ENCODE data around the gene TMEM204. TPM values are rescaled to one million over a fixed set of nuclear protein-coding genes. Genes with fewer than 3 reads are reported as not detected.

TMEM204 gene
- polyA plus RNA-seq, 1 of the 3 experiments (the other 2 are of a cell fraction), result 2.3 TPM

DNA sequence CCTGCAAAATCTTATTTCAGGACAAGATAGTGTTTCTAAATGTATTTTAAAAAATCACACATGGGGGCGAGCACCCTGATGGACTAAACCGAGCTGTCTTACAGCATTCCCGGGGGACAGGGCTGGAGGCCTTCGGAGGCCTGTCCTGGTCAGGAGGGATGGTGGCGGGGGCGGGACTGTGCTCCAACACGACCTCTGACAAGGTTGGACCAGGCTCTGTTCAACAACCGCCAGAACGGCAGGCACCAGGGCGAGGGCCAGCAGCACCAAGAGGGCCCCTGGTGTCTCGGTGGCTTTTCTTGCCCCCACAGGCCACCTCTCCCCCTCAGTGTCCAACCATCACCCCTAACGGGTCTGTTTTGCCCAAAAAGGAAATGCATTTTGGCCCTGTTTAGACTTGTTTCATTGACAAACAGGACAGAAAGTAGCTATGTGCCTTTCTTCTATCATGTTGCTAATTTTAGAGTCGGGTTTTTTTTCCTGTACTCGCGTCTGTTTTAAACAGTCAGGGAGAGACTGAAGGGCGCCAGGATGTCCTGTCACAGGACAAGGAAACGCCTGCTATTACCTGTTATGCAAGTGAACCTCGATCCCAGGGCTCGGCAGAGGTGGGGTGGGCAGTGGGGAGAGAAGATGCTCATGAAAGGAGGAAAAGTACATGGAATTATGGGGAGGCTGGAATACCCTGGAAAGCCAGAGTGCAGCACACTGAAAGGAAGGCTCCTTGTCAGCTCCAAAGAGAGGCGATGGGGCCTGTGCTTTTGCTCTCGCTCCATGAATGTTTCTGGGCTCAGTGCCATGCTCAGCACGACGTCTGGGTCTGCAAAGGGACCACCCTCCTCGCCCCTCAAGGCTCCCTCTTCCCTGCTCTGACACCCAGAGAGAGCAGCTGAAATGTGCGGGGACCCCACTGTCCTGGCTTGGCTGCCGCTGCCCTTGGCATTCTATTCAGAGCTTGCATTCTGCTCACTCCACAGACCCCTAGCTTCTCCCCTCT lies 11.9 kb downstream of the TMEM204 start:
- no peaks in the 10 kb centered on the region for H4K20me1 ChIP-seq (ENCODE audit: insufficient read depth)
- no peak overlapping the region for H3K4me3 ChIP-seq (ENCODE audit: low read depth in 2 of 2, low read length in 1 of 2)
- no peaks in the 10 kb centered on the region for H3K9me3 ChIP-seq
- DNase-seq, result no peak
- H3K9ac ChIP-seq, result no peak overlapping the region
- H3K36me3 ChIP-seq (replicated peaks in 1 of 2; ENCODE audit: control insufficient read depth in 1 of 2, insufficient read depth in 2 of 2, low read length in 1 of 2), result peaks cover 0 to 18% of the 10 kb centered on the region in 2 experiments
- peaks cover 0 to 9% of the 10 kb centered on the region in 2 experiments; a peak in 2 of 4 replicates for H3K4me1 ChIP-seq (ENCODE audit: control insufficient read depth in 1 of 2, insufficient read depth in 2 of 2, low read depth in 1 of 2, low read length in 1 of 2)
- H3F3A ChIP-seq (replicated peaks; ENCODE audit: insufficient read depth), result peaks cover 7% of the 10 kb centered on the region
- no peak overlapping the region for H2AFZ ChIP-seq (ENCODE audit: low read depth)
- ChIA-PET POLR2A (no interaction called here), CTCF (no interaction called here)
- no peaks in the 10 kb centered on the region for H3K9me2 ChIP-seq
- no peak overlapping the region for H3K27ac ChIP-seq (ENCODE audit: low read depth in 2 of 2, low read length in 1 of 2)
- no peak overlapping the region for H3K4me2 ChIP-seq
- WGBS (ENCODE audit: low lambda C conversion rate), result 91% methylated on average over 19 of the region's 26 CpGs
- no peaks in the 10 kb centered on the region for H3K27me3 ChIP-seq (ENCODE audit: insufficient read depth)
- TF ChIP-seq, protein P1, sequence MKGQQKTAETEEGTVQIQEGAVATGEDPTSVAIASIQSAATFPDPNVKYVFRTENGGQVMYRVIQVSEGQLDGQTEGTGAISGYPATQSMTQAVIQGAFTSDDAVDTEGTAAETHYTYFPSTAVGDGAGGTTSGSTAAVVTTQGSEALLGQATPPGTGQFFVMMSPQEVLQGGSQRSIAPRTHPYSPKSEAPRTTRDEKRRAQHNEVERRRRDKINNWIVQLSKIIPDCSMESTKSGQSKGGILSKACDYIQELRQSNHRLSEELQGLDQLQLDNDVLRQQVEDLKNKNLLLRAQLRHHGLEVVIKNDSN (IDR thresholded peaks at IDR 0.05; ENCODE audit: borderline replicate concordance, low read depth), result no peak
- no peak for TF ChIP-seq GABPA (IDR thresholded peaks at IDR 0.05; ENCODE audit: low read depth)
- TF ChIP-seq RXRA (IDR thresholded peaks at IDR 0.05; ENCODE audit: borderline replicate concordance, low read depth), result no peak
- TF ChIP-seq CTCF (IDR thresholded peaks at IDR 0.05), result no peak
- TF ChIP-seq CHD2 (IDR thresholded peaks at IDR 0.05; ENCODE audit: low read length, partially characterized antibody), result no peak
- TF ChIP-seq MXI1 (IDR thresholded peaks at IDR 0.05; ENCODE audit: low read depth, low read length), result no peak
- no peak for TF ChIP-seq SIN3A (IDR thresholded peaks at IDR 0.05; ENCODE audit: borderline replicate concordance, low read depth, low read length)
- no peak for TF ChIP-seq TEAD4 (IDR thresholded peaks at IDR 0.05; ENCODE audit: borderline replicate concordance, insufficient read depth)
- no peak for TF ChIP-seq ELF1 (IDR thresholded peaks at IDR 0.05)
- no peak for TF ChIP-seq NRF1 (IDR thresholded peaks at IDR 0.05; ENCODE audit: low read depth, low read length)
- TF ChIP-seq GATA2 (CRISPR knock-in tag; IDR thresholded peaks at IDR 0.05), result no peak
- no peak for TF ChIP-seq FOXM1 (IDR thresholded peaks at IDR 0.05; ENCODE audit: low read depth)
- TF ChIP-seq SMC3 (IDR thresholded peaks at IDR 0.05; ENCODE audit: low read depth, low read length), result no peak
- TF ChIP-seq RCOR1 (IDR thresholded peaks at IDR 0.05; ENCODE audit: low read length), result no peak
- no peak for TF ChIP-seq FOXJ3 (CRISPR knock-in tag; IDR thresholded peaks at IDR 0.05)
- TF ChIP-seq MEF2A (IDR thresholded peaks at IDR 0.05; ENCODE audit: borderline replicate concordance, low read depth), result no peak
- no peak for TF ChIP-seq FOSL2 (IDR thresholded peaks at IDR 0.05; ENCODE audit: borderline replicate concordance, low read depth)
- TF ChIP-seq EZH2phosphoT487 (IDR thresholded peaks at IDR 0.05; ENCODE audit: borderline replicate concordance, low read depth), result no peak
- no peaks in the 10 kb centered on the region for H3K79me2 ChIP-seq (ENCODE audit: insufficient read depth)
